ENCODE data around the gene CHTF18. TPM values are rescaled to one million over a fixed set of nuclear protein-coding genes. Genes with fewer than 3 reads are reported as not detected.

The CHTF18 gene
- total and polyA plus RNA-seq, 2 experiments from 2014 or later = 61.3 to 129 TPM

GRCh38 chr16:769184-769784, 19.1 kb upstream of the CHTF18 start (continued):
- no peak for TF ChIP-seq JUNB (IDR thresholded peaks at IDR 0.05; ENCODE audit: unreplicated experiment)
- TF ChIP-seq, protein P1, sequence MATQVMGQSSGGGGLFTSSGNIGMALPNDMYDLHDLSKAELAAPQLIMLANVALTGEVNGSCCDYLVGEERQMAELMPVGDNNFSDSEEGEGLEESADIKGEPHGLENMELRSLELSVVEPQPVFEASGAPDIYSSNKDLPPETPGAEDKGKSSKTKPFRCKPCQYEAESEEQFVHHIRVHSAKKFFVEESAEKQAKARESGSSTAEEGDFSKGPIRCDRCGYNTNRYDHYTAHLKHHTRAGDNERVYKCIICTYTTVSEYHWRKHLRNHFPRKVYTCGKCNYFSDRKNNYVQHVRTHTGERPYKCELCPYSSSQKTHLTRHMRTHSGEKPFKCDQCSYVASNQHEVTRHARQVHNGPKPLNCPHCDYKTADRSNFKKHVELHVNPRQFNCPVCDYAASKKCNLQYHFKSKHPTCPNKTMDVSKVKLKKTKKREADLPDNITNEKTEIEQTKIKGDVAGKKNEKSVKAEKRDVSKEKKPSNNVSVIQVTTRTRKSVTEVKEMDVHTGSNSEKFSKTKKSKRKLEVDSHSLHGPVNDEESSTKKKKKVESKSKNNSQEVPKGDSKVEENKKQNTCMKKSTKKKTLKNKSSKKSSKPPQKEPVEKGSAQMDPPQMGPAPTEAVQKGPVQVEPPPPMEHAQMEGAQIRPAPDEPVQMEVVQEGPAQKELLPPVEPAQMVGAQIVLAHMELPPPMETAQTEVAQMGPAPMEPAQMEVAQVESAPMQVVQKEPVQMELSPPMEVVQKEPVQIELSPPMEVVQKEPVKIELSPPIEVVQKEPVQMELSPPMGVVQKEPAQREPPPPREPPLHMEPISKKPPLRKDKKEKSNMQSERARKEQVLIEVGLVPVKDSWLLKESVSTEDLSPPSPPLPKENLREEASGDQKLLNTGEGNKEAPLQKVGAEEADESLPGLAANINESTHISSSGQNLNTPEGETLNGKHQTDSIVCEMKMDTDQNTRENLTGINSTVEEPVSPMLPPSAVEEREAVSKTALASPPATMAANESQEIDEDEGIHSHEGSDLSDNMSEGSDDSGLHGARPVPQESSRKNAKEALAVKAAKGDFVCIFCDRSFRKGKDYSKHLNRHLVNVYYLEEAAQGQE (IDR thresholded peaks at IDR 0.05; ENCODE audit: unreplicated experiment) = no peak

GRCh38 chr16:769934-770333, 18.5 kb upstream of the CHTF18 start:
- no peak overlapping the region for H3K4me2 ChIP-seq
- H3K79me2 ChIP-seq (replicated peaks; ENCODE audit: insufficient read depth) = no peaks in the 10 kb centered on the region
- H3K27ac ChIP-seq (ENCODE audit: low read depth) = no peak overlapping the region
- no peaks in the 10 kb centered on the region for H3K36me3 ChIP-seq (ENCODE audit: insufficient read depth)
- H3K9me2 ChIP-seq (ENCODE audit: insufficient read depth) = no peaks in the 10 kb centered on the region
- TF ChIP-seq CREB1 (CRISPR knock-in tag; IDR thresholded peaks at IDR 0.05; ENCODE audit: low read depth) = no peak
- TF ChIP-seq ZNF114 (CRISPR knock-in tag; IDR thresholded peaks at IDR 0.05) = no peak
- no peak for TF ChIP-seq ETS1 (IDR thresholded peaks at IDR 0.05)
- TF ChIP-seq NANOG (IDR thresholded peaks at IDR 0.05; ENCODE audit: borderline replicate concordance) = no peak
- no peak for TF ChIP-seq ZNF331 (CRISPR knock-in tag; IDR thresholded peaks at IDR 0.05; ENCODE audit: low read depth)
- Mint-ChIP-seq H3K27me3 (ENCODE audit: insufficient read depth, low read depth, poor library complexity) (peaks cover 12% of the 10 kb centered on the region), H3K27ac (no peak overlapping the region), H3K4me1 (no peaks in the 10 kb centered on the region), H3K9me3 (no peaks in the 10 kb centered on the region), H3K36me3 (ENCODE audit: low read depth) (no peaks in the 10 kb centered on the region), H3K4me3 (no peak overlapping the region)
- H3K27me3 ChIP-seq (ENCODE audit: insufficient read depth) = no peaks in the 10 kb centered on the region
- H4K20me1 ChIP-seq (replicated peaks; ENCODE audit: insufficient read depth) = no peaks in the 10 kb centered on the region
- H3K4me3 ChIP-seq = no peak overlapping the region
- 0 out of 2 replicates have a peak, but pooled peaks cover 3% of the 10 kb centered on the region for H3F3A ChIP-seq (replicated peaks; ENCODE audit: low read depth)
- no peak for ATAC-seq
- H3K4me1 ChIP-seq (ENCODE audit: insufficient read depth) = no peaks in the 10 kb centered on the region
- no peak for DNase-seq (ENCODE audit: low spot score)
- H2AFZ ChIP-seq = no peak overlapping the region

- Mint-ChIP-seq H3K36me3 (ENCODE audit: low read depth) (no peaks in the 10 kb centered on the region), H3K9me3 (no peaks in the 10 kb centered on the region), H3K4me3 (no peak overlapping the region), H3K27me3 (ENCODE audit: insufficient read depth, low read depth, poor library complexity) (peaks cover 12% of the 10 kb centered on the region), H3K4me1 (no peaks in the 10 kb centered on the region), H3K27ac (no peak overlapping the region)
- H2AFZ ChIP-seq = no peak overlapping the region
- H3K4me1 ChIP-seq (ENCODE audit: insufficient read depth) = no peaks in the 10 kb centered on the region
- H3K4me3 ChIP-seq = no peak overlapping the region
- H3K4me2 ChIP-seq = no peak overlapping the region
- H3K9me2 ChIP-seq (ENCODE audit: insufficient read depth) = no peaks in the 10 kb centered on the region
- no peaks in the 10 kb centered on the region for H3K36me3 ChIP-seq (ENCODE audit: insufficient read depth)
- H3K79me2 ChIP-seq (replicated peaks; ENCODE audit: insufficient read depth) = no peaks in the 10 kb centered on the region
- no peaks in the 10 kb centered on the region for H4K20me1 ChIP-seq (replicated peaks; ENCODE audit: insufficient read depth)
- 0 out of 2 replicates have a peak, but pooled peaks cover 3% of the 10 kb centered on the region for H3F3A ChIP-seq (replicated peaks; ENCODE audit: low read depth)
- ATAC-seq (no peak), DNase-seq (ENCODE audit: low spot score) (no peak)
- no peaks in the 10 kb centered on the region for H3K27me3 ChIP-seq (ENCODE audit: insufficient read depth)
- no peak overlapping the region for H3K27ac ChIP-seq (ENCODE audit: low read depth)
- TF ChIP-seq ZNF331 (CRISPR knock-in tag; IDR thresholded peaks at IDR 0.05; ENCODE audit: low read depth) (no peak), ETS1 (IDR thresholded peaks at IDR 0.05) (no peak), JUNB (IDR thresholded peaks at IDR 0.05; ENCODE audit: unreplicated experiment) (no peak), ZNF114 (CRISPR knock-in tag; IDR thresholded peaks at IDR 0.05) (no peak)
Observed at GRCh38 chr16:770411-770810, 18.0 kb upstream of the CHTF18 start.
